Vagina (tissue), 2 donors: ENCODE data around the gene SKOR1.

Source experiments
- POLR2A ChIP-seq, 2 donors: fragments of 450-650 bp; IDR thresholded peaks; one replicate each; pipeline ENCODE4 v1.6.1; 2017; ENCODE audit warnings: antibody characterized with exemption in 2 of 2, mild to moderate bottlenecking in 2 of 2, moderate library complexity in 2 of 2
- POLR2AphosphoS5 ChIP-seq, 2 donors: sonication (generic); formaldehyde crosslinking; IDR thresholded peaks; one replicate each; pipeline ENCODE4 v1.9.0; 2017; ENCODE audit warnings: antibody characterized with exemption in 2 of 2, mild to moderate bottlenecking in 2 of 2, low read depth in 1 of 2; ENCODE audit not compliant: insufficient read depth in 1 of 2
- TF ChIP-seq, protein P1 (sequence below), 3 experiments: fragments of 450-650 bp in 2 of 3; fragments of 200-600 bp in 1 of 3; sonication (generic) in 1 of 3; IDR thresholded peaks; one replicate each; pipeline ENCODE4 v1.5.1; 2017 to 2019; ENCODE audit warnings: antibody characterized with exemption in 3 of 3, mild to moderate bottlenecking in 2 of 3, moderate library complexity in 2 of 3

GRCh38 chr15:67799801-67800205 lies 25.5 kb upstream of the SKOR1 start:
- TF ChIP-seq, protein P1, sequence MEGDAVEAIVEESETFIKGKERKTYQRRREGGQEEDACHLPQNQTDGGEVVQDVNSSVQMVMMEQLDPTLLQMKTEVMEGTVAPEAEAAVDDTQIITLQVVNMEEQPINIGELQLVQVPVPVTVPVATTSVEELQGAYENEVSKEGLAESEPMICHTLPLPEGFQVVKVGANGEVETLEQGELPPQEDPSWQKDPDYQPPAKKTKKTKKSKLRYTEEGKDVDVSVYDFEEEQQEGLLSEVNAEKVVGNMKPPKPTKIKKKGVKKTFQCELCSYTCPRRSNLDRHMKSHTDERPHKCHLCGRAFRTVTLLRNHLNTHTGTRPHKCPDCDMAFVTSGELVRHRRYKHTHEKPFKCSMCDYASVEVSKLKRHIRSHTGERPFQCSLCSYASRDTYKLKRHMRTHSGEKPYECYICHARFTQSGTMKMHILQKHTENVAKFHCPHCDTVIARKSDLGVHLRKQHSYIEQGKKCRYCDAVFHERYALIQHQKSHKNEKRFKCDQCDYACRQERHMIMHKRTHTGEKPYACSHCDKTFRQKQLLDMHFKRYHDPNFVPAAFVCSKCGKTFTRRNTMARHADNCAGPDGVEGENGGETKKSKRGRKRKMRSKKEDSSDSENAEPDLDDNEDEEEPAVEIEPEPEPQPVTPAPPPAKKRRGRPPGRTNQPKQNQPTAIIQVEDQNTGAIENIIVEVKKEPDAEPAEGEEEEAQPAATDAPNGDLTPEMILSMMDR (IDR thresholded peaks at IDR 0.05): no peak
- TF ChIP-seq POLR2A (IDR thresholded peaks at IDR 0.05): no peak
- no peak for TF ChIP-seq POLR2AphosphoS5 (IDR thresholded peaks at IDR 0.05; ENCODE audit: insufficient read depth in 1 of 2, low read depth in 1 of 2)
